Fibroblast of gingiva (primary cell): ENCODE measurements around the gene CLEC12A.
A peak's percentile ranks its signal among the peaks of the same experiment; 100 is the strongest.
"Not testable (repeated sequence)": the region's sequence is repeated elsewhere in the genome, so short reads cannot be mapped to it uniquely, and the experiment has no call there.

ENCODE experiments used
- DNase-seq: peaks from one replicate; pipeline ENCODE4 v3.0.0-alpha.2; 2011; ENCODE audit warnings: low read depth

Gene CLEC12A

DNA sequence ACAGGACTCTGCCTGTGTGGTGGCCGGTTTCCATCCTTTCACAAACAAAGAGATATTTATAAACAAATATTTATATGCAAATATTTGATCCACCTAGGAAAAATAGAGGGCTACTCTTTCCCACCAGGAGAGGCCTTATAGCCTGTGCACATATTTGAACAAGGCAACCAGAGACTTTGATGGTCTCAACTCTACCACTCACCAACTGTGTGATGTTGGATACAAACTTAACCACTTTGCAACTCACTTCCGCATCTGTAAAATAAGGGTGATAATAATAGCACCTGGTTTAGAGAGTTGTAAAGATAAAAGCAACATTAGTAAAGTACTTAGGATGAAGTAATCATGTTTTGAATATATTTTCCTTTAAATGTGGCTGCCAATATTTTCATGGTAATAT lies 1.5 kb upstream of the CLEC12A start:
- DNase-seq = no peak

DNA sequence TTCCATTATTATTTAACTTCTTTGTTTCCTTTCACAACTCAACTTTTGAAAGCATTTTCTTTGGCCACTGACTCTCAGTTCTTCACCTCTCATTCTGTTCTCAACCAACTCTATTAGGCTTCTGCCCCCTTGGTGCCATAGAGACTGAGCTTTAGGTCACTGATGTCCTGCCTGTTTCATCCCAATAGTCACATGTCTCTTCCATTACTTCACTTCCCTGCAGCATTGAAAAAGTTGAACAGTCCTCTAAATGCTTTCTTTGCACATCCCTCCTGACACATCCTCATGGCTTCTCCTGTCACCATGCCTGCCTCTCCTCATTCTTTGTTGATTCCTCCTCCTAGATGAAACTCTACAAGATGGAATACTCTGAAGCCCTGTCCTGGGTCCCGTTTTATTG lies 2.7 kb downstream of the CLEC12A start:
- DNase-seq = no peak

DNA sequence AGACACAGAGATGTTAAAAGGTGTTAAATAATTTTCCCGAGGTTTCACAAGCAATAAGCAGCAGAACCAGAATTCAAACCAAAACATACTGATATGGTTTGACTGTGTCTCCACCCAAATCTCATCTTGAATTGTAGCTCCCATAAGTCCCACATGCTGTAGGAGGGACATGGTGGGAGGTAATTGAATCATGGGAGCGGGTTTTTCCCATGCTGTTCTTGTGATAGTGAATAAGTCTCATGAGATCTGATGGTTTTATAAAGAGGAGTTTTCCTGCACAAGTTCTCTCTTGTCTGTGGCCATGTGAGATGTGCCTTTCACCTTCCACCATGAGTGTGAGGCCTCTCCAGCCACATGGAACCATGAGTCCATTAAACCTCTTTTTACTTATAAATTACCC lies 3.5 kb downstream of the CLEC12A start:
- not testable (repeated sequence) for DNase-seq

DNA sequence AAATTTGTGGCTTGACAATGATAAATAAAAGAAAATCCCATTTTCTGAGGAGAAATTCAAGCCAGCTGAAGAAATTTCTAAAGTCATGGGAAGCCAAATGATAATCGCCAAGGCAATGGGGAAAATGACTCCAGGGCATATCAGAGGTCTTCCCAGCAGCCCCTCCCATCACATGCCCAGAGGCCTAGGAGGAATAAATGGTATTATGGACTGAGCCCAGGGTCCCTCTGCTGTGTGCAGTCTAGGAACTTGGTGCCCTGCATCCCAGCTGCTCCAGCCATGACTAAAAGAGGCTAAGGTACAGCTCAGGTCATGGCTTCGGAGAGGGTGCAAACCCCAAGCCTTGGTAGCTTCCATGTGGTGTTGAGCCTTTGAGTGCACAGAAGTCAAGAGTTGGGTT lies 4.4 kb downstream of the CLEC12A start:
- no peak for DNase-seq

DNA sequence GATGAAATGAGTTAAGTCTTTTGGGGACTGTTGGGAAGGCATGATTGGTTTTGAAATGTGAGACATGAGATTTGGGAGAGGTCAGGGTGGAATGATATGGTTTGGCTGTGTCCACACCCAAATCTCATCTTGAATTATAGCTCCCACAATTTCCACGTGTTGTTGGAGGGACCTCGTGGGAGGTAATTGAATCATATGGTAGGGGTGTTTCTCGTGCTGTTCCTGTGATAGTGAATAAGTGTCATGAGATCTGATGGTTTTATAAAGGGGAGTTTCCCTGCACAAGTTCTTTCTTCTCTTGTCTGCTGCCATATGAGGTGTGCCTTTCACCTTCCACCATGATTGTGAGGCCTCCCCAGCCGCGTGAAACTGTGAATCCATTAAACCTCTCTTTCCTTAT lies 5.4 kb downstream of the CLEC12A start:
- not testable (repeated sequence) for DNase-seq

DNA sequence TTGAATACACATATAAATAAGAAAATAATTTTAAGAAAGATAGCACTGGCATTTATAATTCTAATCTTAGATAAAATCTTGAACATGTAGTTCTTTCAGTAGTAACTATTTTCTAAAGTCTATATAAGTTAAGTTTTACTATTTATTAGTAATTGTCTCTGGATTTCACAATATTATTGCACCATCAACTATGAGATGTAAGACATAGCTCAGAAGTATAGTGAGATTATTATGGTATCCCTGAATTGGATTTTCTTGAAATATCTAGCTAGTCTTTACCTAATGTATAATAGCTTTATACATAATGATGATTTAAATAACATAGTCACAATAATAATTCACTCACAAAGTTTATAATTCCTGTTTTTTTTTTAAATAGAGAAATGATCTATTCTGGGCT lies 6.7 kb downstream of the CLEC12A start:
- DNase-seq = no peak

DNA sequence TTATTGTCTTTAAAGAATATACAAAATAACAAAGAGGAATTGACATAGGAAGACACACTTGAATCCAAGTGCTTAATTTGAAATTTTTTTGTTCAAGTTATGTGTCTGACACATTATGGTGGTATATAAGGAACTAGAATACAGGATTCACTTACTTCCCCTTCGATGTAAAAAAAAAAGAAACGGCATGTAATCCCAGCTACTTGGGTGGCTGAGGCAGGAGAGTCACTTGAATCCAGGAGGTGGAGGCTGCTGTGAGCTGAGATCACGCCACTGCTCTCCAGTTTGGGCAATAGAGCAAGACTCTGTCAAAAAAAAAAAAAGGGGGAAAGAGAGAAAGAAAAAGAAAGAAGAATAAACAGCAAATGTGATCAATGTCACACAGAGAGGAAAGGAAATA lies 8.9 kb downstream of the CLEC12A start:
- no peak for DNase-seq

DNA sequence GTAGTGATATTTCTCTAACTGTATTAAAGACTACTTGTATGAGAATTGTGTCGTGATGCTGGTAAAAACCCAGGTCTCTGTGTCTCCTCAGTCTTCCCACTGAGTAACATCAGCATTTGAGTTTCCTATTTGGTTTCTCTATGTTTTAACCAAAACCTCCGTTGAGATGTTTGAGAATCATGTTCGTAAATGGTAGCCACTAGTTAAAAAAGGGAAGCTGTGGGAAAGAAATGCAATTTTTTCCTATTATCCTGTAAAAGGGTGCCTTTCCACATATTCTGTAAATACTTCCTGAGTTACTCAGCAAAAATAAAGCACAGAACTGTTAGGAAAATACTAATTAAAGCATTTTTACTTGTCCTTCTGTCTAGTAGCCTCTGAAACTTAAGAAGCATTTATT lies 20.7 kb downstream of the CLEC12A start:
- no peak for DNase-seq

DNA sequence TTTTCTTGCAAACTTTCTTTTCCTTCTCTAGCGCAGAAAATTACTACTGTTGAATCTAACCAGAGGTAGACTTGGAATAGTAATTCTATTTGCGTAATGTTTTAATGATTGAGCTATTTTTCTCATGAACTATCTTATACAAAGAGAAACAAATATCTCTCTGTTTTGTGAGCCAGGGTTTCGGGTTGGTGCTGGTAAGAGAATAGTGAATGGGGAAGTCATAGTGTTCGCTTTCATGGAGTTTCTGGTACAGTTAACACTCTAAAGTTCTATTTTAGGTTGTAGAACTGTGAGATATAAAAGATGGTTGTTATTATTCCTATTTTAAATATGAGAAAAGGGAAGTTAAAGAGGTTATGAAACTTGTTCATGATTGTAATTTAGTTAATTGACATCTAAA lies 21.1 kb downstream of the CLEC12A start:
- DNase-seq = no peak

DNA sequence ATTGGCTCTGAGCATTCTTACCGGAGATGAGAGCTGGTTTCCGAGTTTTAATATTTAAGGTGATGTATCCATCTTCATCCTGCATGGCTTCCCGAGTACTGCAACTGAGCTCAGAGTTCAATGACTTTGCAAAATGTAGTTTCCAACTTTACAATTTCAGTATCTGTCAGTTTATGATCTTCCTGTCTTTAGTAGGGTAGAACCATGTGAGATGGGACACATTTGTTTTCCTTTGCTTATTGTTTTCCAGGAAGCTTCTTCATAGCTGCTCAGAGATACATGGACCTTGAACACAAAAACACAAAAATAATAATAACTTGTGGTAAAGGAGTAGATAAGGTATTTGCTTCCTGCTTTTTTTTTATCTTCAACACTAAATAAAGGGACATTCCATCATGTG lies 27.8 kb downstream of the CLEC12A start, which contains the start of gene CLEC1B:
Gene CLEC1B (minus strand): TSS at position 106 of the 400 bp plus-strand sequence. CDS start 21 bp downstream, at position 85.
- DNase-seq = no peak

DNA sequence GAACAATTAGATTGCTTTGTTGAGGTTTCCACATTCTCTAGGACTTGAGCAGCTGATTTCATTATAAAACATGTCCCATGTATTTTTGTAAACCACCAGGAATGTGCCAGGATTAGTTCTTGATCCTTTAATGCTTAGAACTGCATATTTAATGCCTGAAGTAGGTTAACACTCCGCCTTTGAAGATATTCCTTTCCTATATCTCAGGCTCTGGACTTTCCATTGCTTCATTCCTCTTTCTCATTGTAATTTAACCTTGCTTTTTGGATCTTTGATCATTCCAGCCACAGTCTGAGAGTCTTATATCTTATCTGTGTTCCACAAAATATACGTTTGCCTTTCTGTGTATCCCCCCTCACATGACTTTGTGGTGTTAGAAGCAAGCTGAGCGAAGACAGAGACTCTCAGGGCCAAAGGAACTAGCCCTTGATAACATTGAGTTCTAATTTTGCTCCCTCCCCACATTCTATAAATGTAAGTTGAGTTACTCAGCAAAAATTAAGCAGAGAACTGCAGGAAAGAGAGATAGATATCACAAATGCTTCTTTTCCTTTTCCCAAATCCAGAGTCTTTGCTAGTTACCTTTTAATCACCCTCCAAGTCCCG lies 30.1 kb downstream of the CLEC12A start:
- no peak for DNase-seq

DNA sequence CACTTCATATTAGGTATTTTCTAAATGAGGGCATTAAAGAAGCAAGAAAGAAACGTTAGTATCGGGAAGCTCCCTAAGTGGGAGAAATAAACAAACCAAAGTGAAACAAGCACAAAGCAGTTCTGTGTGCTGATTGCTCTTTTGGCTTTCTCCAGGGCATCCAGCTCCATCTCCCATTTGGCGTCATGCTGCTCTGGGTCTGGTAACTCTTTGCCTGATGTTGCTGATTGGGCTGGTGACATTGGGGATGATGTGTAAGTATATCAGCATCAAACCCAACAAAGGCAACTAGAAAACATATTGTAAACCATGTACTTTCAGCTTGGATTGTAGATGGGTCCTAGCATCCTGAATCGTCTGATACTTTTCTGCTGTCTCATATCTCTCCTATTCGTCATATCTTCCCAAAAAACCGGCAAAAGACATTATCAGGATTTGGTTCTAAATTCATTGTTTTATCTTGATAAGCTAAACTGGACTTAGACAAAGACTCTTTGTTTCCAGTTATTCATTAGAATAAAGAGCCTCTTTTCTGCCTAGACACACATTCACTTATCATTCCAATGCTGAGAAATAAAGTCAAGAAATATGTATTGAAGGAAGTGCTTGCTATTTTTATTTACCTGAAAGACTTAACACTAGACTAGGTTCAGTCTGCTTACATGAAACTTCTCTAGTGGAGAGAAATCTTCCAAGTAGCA lies 41.6 kb downstream of the CLEC12A start:
- DNase-seq = no peak

DNA sequence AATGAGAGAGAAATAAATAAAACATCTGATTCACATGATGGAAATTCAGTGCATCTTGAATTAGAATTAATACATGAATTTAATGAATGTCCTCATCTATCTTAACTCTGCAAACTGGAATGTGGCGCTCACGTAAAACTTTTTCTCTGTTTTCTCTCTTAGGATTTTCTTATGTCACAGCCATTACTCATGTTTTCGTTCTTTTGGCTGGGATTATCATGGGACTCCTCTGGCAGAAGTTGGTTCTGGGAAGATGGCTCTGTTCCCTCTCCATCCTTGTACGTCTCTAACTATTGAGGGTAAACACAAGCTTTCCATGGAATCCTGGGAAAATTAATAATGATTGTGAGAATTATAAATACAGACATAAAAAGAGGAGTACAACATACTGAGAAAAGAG lies 44.2 kb downstream of the CLEC12A start:
- DNase-seq = no peak

DNA sequence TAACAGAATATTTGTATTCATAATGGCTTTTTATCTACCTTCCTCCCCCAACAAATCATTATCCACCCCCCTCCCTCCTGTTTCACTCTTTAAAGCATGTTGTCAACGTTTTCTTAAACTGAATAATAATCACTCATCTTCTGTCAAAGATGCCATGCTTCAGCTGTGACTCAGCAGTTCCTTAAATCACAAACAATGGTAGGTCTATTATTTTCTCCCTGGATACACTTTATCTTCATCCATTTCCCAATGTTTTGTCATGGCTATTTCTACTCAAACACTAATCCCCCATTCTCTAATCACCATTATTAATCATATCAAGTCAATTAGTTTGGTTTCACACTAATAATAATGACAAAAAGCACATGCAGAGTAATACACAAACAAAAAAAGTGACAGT lies 45.7 kb downstream of the CLEC12A start:
- DNase-seq = no peak

DNA sequence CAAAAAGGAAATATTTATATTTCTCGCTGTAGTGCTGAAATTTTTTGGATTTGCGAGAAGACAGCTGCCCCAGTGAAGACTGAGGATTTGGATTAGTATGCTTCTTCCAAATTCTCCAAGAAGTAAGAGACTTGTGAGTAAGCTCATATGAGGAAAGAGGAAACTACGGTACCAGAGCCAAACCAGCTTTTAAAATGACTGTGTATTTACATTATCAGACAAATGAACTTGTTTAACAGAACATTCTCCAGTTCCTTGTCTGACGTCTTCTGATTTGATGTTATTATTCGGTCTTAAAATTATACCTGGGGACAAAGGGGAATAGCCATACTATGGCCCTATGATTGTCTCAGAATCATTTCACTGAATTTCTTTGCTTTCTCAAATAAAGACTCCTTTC lies 47.2 kb downstream of the CLEC12A start:
- DNase-seq = no peak

DNA sequence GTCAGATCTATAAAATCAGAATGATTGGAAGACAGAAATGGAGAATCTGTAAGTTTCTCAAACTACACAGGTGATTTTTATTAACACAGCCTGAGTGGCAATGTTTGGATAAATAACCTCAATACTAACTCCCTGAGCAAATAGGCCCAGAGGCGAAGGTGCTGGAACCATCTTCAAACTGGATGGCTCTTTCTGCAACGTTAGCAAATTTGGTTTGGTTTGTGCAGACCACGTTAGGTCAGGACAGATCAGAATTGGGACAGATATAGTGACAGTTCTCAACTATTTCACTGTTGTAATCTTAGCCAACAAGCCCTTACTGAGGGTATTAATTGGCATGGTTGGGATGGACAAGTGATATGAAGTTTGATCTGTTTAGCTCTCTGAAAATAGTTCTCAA lies 50.1 kb downstream of the CLEC12A start:
- no peak for DNase-seq

DNA sequence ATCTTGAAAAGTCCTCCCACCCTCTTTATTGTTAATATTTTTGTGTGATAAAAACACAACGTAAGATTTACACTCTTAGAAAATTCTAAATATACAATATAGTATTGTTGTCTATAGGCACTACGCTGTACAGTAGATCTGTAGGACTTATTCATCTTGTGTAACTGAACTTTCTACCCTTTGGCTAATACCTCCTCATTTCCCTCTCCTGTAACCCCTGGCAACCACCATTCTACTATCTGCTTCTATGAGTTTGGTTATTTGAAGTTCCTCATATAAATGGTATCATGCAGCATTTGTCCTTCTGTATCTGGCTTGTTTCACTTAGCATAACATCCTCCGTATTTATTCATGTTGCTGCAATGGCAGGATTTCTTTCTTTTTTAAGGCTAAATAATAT lies 54.0 kb downstream of the CLEC12A start:
- no peak for DNase-seq

DNA sequence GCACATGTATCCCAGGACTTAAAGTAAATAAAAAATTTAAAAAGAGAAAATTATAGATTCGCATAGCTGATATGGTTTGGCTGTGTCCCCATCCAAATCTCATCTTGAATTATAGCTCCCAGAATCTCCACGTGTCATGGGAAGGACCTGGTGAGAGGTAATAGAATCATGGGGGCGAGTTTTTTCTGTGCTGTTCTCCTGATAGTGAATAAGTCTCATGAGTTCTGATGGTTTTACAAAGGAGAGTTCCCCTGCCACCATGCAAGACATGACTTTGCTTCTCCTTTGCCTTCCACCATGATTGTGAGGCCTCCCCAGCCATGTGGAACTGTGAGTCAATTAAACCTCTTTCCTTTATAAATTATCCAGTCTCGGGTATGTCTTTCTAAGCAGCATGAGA lies 55.5 kb downstream of the CLEC12A start:
- DNase-seq = not testable (repeated sequence)

DNA sequence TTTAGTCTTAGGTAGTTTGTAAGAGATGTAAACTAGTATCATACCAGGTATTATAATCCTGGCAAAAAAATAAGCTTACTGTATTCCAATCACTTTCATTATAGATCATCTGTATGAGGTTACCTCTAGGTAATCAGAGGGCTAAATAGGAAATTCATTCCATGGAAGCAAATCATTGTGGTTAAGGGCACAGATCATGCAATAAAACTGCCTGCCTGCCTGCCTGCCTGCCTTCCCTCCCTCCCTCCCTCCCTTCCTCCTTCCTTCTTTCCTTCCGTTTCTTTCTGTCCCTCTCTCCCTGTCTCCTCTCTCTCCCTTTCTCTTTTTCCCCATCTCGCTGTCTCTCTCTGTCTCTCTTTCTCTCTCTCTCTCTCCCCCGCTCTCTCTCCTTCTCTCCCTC lies 56.1 kb downstream of the CLEC12A start:
- DNase-seq = no peak

DNA sequence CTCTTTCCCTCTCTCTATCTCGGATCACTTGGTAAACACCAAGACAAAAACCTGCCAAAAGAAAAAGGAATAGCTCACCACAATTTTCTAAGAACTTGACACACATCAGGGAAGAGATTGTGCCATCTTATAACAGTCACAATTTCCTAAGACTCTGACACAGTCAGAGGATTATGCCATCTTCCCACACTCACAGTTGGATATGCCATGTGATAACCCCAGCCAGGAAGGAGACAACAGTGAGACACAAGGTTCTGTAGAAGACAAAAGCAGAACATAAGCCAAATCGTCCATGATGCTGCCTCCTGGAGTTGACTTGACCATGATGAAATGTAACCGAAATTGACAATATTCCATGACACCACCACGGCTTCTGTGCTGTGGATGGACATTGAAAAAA lies 56.5 kb downstream of the CLEC12A start:
- peak; percentile 38 for DNase-seq

DNA sequence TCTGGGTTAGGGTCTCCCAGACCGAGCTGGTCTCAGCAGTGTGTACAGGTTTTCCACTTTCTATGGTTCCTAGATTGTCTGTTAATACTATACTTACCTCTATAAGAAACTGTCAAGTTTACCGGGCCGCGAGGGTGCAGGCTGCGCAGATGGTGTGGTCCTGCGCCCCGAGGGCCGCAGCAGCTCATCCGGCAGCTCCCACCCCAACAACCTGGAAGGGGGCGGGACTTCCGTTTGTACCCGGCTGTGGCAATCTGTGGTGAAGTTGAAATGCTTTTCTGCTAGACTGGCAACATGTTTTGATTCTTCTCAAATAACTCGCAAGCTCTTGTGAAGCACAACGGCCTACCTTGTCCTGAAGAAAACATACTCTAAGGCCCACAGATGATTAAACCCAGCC lies 59.2 kb downstream of the CLEC12A start, which contains the start of gene CLEC9A:
Gene CLEC9A (plus strand): TSS at position 237 of the 400 bp plus-strand sequence. CDS start 22,006 bp downstream, outside the sequence.
- DNase-seq = no peak

DNA sequence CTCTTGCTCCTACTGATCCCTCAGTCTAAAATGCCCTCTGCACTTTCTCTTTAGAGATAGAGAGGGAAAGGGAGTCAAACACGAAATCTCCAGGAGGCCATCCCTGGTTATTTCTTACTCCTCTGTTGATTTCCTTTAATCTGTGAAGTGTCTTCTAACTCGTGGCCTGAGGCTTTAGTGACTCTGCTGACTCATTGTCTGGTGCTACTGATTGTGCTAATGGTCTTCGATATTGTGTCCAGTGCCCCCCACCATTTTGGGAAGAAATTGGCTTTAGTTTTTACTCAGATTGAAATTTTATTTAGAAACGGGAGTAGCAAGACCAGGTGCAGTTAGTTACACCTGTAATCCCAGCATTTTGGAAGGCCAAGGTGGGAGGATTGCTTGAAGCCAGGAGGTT lies 60.1 kb downstream of the CLEC12A start:
- no peak for DNase-seq

DNA sequence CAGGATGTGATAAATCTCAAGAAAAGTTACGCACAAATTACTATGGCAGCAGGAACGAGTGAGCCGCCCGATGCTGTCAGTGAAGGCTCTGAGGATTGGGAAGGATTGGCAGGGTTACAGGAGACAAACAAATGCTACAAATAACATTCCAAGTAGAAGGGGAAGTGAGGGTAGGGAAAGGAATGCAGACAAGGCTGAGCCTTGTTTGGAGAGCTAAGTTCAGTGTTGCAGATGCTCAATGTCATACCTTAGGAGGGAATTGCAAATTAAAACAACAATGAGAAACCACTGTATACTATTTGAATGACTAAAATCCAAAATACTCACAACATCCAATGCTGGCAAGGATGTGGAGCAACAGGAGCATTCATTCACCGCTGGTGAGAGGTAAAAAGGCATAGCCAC lies 60.6 kb downstream of the CLEC12A start:
- peak; percentile 32 for DNase-seq
